Left ventricle myocardium inferior (tissue), 1 donor: Measurements from ENCODE around the gene SLC25A5. TPM values are rescaled to one million over a fixed set of nuclear protein-coding genes. Genes with fewer than 3 reads are reported as not detected.

Experiments used
- DNase-seq: peaks from one replicate; pipeline ENCODE4 v3.0.0-alpha.2; 2020
- H3K27ac ChIP-seq: fragments of 200-600 bp; replicated peaks from 2 replicates; pipeline ENCODE4 v1.8.0; 2021
- H3K27me3 ChIP-seq: fragments of 200-600 bp; 2 replicates; pipeline ENCODE4 v1.8.0; 2021; ENCODE audit warnings: low read depth
- H3K36me3 ChIP-seq: fragments of 200-600 bp; 2 replicates; pipeline ENCODE4 v1.8.0; 2021
- H3K4me1 ChIP-seq: fragments of 200-600 bp; 2 replicates; pipeline ENCODE4 v1.8.0; 2021
- H3K4me3 ChIP-seq: fragments of 200-600 bp; 2 replicates; pipeline ENCODE4 v1.8.0; 2021; ENCODE audit warnings: mild to moderate bottlenecking, moderate library complexity
- H3K9me3 ChIP-seq: fragments of 200-600 bp; replicated peaks from 2 replicates; pipeline ENCODE4 v1.8.0; 2021
- intact Hi-C: fragments of 100-400 bp; cut with micrococcal nuclease; formaldehyde crosslinking; loops from one replicate; pipeline ENCODE4 v1.11.0; 2022
- long read RNA-seq: library from polyadenylated mRNA; unstranded; transcript quantifications from one replicate; pipeline ENCODE4 v2.0.0, GENCODE V29; 2021
- total RNA-seq: library from RNA; stranded (reverse); fragmentation: NEBNext Ultra II Directional; extraction: Animal tissue kit (Norgen Biotek cat#: 25700); gene quantifications from one replicate; pipeline ENCODE4 v1.2.1, GENCODE V29; 2021
- TF ChIP-seq, protein P1 (sequence below): fragments of 200-600 bp; IDR thresholded peaks from 2 replicates; pipeline ENCODE4 v1.8.0; 2021; ENCODE audit warnings: antibody characterized with exemption, mild to moderate bottlenecking, borderline replicate concordance
- donor health status: DM: no; HTN: yes; CAD: no; lungs with severe emphysema.

SLC25A5 gene
- 191 TPM for total RNA-seq
- long read RNA-seq, transcript SLC25A5-201 (4 exons, 1,274 nt): major isoform, 197 of 206 reads
- long read RNA-seq, partial matches to known transcripts: 3 of 206 reads
- long read RNA-seq, other reads (novel, unspliced or antisense): 4 of 206 reads

DNA sequence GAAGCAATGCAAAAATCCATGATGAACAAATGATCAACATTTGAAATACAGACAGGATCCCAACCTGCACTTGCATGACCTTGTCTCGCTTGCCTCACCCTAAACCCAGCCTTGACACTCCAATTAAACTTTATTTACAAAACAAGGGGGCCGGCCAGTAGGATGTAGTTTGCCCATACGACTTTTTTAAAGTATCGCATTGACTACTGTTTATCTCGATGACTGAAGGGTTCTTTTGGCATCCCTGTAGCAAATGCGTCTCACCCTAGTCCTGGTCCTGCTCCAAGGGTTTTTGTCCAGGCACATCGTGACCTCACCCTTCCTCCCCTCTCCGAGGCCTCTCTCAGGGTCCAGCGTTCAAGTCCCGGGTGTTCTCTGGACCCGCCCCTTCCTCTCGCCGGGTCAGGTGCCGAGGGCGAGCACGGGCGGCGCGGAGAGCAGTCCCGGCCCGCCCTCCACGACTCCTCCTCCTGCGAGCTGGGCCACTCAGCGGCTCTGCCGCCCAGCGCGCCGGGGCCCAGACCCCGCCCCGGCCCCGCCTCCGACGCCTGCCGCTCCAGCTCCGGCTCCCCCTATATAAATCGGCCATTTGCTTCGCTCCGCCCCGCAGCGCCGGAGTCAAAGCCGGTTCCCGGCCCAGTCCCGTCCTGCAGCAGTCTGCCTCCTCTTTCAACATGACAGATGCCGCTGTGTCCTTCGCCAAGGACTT is at the start of gene SLC25A5:
Gene SLC25A5, plus strand, starts transcription at position 603 of the 709 bp plus-strand sequence. Its CDS starts 72 bp downstream, at position 675.
- no peaks in the 10 kb centered on the region for H3K9me3 ChIP-seq
- H3K4me3 ChIP-seq: peak within 1 kb of the TSS; percentile 87
- H3K4me1 ChIP-seq: peaks cover 9% of the 10 kb centered on the region
- H3K36me3 ChIP-seq: peaks cover 18% of the 10 kb centered on the region
- peak; percentile 84 for DNase-seq
- TF ChIP-seq, protein P1, sequence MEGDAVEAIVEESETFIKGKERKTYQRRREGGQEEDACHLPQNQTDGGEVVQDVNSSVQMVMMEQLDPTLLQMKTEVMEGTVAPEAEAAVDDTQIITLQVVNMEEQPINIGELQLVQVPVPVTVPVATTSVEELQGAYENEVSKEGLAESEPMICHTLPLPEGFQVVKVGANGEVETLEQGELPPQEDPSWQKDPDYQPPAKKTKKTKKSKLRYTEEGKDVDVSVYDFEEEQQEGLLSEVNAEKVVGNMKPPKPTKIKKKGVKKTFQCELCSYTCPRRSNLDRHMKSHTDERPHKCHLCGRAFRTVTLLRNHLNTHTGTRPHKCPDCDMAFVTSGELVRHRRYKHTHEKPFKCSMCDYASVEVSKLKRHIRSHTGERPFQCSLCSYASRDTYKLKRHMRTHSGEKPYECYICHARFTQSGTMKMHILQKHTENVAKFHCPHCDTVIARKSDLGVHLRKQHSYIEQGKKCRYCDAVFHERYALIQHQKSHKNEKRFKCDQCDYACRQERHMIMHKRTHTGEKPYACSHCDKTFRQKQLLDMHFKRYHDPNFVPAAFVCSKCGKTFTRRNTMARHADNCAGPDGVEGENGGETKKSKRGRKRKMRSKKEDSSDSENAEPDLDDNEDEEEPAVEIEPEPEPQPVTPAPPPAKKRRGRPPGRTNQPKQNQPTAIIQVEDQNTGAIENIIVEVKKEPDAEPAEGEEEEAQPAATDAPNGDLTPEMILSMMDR: no peak
- intact Hi-C loops: no loop called here
- peak within 1 kb of the TSS; percentile 97 for H3K27ac ChIP-seq
- H3K27me3 ChIP-seq: no peaks in the 10 kb centered on the region

DNA sequence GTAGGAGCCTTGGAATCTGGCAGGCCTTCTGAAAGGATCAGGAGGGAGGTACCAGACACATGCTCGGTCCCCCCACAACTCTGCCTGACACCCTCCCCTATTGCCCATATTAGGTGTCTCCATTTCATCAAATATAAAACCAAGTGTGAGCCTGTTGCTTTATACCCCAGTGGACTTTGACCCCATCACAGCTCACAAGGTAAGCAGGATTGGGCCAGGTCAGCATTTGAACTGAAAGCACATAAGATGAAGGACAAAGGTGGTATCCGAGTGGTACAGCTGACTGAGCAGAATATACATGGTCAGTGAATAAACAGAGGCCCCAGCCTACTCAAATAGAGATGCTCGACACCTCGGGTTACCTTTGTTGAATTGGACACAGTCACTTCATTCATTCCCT is 49.1 kb upstream of the SLC25A5 start:
- intact Hi-C loops: no loop called here
- H3K27ac ChIP-seq: no peak overlapping the region

GRCh38 chrX:119419898-119420297 is 48.3 kb upstream of the SLC25A5 start:
- Histone ChIP-seq H3K4me1 (no peaks in the 10 kb centered on the region), H3K4me3 (no peak overlapping the region), H3K9me3 (no peaks in the 10 kb centered on the region), H3K27me3 (no peaks in the 10 kb centered on the region), H3K27ac (no peak overlapping the region), H3K36me3 (no peaks in the 10 kb centered on the region)
- DNase-seq: no peak
- TF ChIP-seq, protein P1: no peak
- intact Hi-C loops: no loop called here

More for the DNA sequence above, 49.1 kb upstream of the SLC25A5 start:
- H3K27me3 ChIP-seq: no peaks in the 10 kb centered on the region
- TF ChIP-seq, protein P1: no peak
- H3K4me3 ChIP-seq: no peak overlapping the region
- no peaks in the 10 kb centered on the region for H3K9me3 ChIP-seq
- no peak for DNase-seq
- no peaks in the 10 kb centered on the region for H3K4me1 ChIP-seq
- no peaks in the 10 kb centered on the region for H3K36me3 ChIP-seq

GRCh38 chrX:119421016-119421705 is 47.1 kb upstream of the SLC25A5 start:
- TF ChIP-seq, protein P1: no peak
- intact Hi-C loops: no loop called here
- H3K4me3 ChIP-seq: no peak overlapping the region
- H3K9me3 ChIP-seq: no peaks in the 10 kb centered on the region
- H3K27me3 ChIP-seq: no peaks in the 10 kb centered on the region
- no peaks in the 10 kb centered on the region for H3K4me1 ChIP-seq
- H3K36me3 ChIP-seq: no peaks in the 10 kb centered on the region
- no peak overlapping the region for H3K27ac ChIP-seq
- no peak for DNase-seq

DNA sequence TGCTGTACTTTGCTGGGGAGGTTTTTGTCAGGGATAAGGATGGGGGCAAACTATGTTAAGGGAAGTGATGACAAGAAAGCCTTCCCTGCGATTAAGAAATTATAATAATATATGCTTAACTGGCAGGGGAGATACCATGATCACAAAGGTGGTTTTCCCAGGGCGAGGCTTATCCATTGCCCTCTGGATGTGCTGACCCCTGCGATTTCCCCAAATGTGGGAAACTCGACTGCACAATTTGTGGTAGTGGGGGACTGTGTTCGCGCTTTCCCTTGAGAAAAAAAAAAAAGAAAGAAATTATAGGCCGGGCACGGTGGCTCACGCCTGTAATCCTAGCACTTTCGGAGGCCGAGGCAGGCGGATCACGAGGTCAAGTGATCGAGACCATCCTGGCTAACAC is 44.6 kb upstream of the SLC25A5 start:
- Histone ChIP-seq H3K27me3 (no peaks in the 10 kb centered on the region), H3K36me3 (no peaks in the 10 kb centered on the region), H3K27ac (no peak overlapping the region), H3K4me3 (no peak overlapping the region), H3K9me3 (no peaks in the 10 kb centered on the region), H3K4me1 (no peaks in the 10 kb centered on the region)
- TF ChIP-seq, protein P1: no peak
- DNase-seq: no peak
- intact Hi-C loops: no loop called here
